Heart left ventricle (tissue), 16 donors: ENCODE measurements around the gene LMLN. TPM values are rescaled to one million over a fixed set of nuclear protein-coding genes. Genes with fewer than 3 reads are reported as not detected.
A peak's percentile ranks its signal among the peaks of the same experiment; 100 is the strongest.
"Not testable (repeated sequence)": the region's sequence is repeated elsewhere in the genome, so short reads cannot be mapped to it uniquely, and the experiment has no call there.

ENCODE experiments used
- ATAC-seq, 4 donors: fragments of 200-7000 bp; cut with Tn5 transposase; one replicate each; pipeline ENCODE4 v1.9.1; 2020 to 2022; ENCODE audit warnings: moderate library complexity in 4 of 4, mild to moderate bottlenecking in 3 of 4, moderate number of reproducible peaks in 1 of 4
- DNase-seq, 5 donors: peaks; one replicate each; pipeline ENCODE4 v3.0.0-alpha.2; 2020
- H3K27ac ChIP-seq, 12 donors: fragments of 200-600 bp; sonication (generic) in 4 of 12; one replicate each; pipeline versions ENCODE4 v1.5.0 to v1.8.0; 2016 to 2022; ENCODE audit warnings: mild to moderate bottlenecking in 2 of 12
- H3K27me3 ChIP-seq, 9 donors: fragments of 200-600 bp; sonication (generic) in 2 of 9; one replicate each; pipeline versions ENCODE4 v1.5.1 to v1.8.0; 2016 to 2022; ENCODE audit warnings: mild to moderate bottlenecking in 3 of 9
- H3K36me3 ChIP-seq, 9 donors: fragments of 200-600 bp; sonication (generic) in 2 of 9; one replicate each; pipeline versions ENCODE4 v1.5.0 to v1.8.0; 2018 to 2022; ENCODE audit warnings: mild to moderate bottlenecking in 2 of 9
- H3K4me1 ChIP-seq, 12 donors: fragments of 200-600 bp; sonication (generic) in 4 of 12; one replicate each; pipeline versions ENCODE4 v1.5.0 to v1.8.0; 2016 to 2022; ENCODE audit warnings: mild to moderate bottlenecking in 3 of 12
- H3K4me3 ChIP-seq, 12 donors: fragments of 200-600 bp; sonication (generic) in 4 of 12; one replicate each; pipeline versions ENCODE4 v1.5.0 to v1.8.0; 2017 to 2022; ENCODE audit warnings: mild to moderate bottlenecking in 9 of 12, moderate library complexity in 4 of 12
- H3K9me3 ChIP-seq, 12 donors: fragments of 200-600 bp; sonication (generic) in 4 of 12; one replicate each; pipeline versions ENCODE4 v1.5.0 to v1.8.0; 2016 to 2022; ENCODE audit warnings: mild to moderate bottlenecking in 1 of 12
- POLR2A ChIP-seq, 2 donors: fragments of 450-650 bp; IDR thresholded peaks; one replicate each; pipeline ENCODE4 v1.6.1; 2017; ENCODE audit warnings: antibody characterized with exemption in 2 of 2, mild to moderate bottlenecking in 2 of 2, moderate library complexity in 2 of 2
- WGBS, 4 donors: extraction: QIAGEN DNeasy Blood & Tissue Kit in 2 of 4; methylation state at CpG; one replicate each; pipeline versions ENCODE4 v1.1.5 to v1.1.7; 2013 to 2018; 5-methylcytosine and 5-hydroxymethylcytosine counted together
- intact Hi-C, 10 donors: fragments of 100-400 bp; cut with DNase I; formaldehyde crosslinking; loops; one replicate each; pipeline versions ENCODE4 v1.11.1 to v1.14.2; 2022
- polyA plus RNA-seq, 2 donors: library from polyadenylated mRNA; stranded (reverse); fragments of 200-250 nt; gene quantifications; one replicate each; pipeline ENCODE4 v1.2.3, GENCODE V29; 2013
- total RNA-seq, 9 donors: library from RNA; depleted of rRNA in 2 of 9; stranded (reverse); fragments of >200 nt in 2 of 9; fragmentation: NEBNext Ultra II Directional in 3 of 9; extraction: Animal tissue kit (Norgen Biotek cat#: 25700) in 3 of 9; gene quantifications; one replicate each; pipeline versions ENCODE4 v1.1.0 to v1.2.4, GENCODE V29; 2016 to 2023
- TF ChIP-seq, protein P1 (sequence below), 12 donors: fragments of 200-600 bp; sonication (generic) in 4 of 12; IDR thresholded peaks; one replicate each; pipeline versions ENCODE4 v1.5.0 to v1.8.0; 2018 to 2022; ENCODE audit warnings: antibody characterized with exemption in 12 of 12, mild to moderate bottlenecking in 5 of 12
- donor health status: ischemic (EF 13 %, LVEDD 7.1; RV severe dilation, severe dysfunction).
- donor health status: healthy with polysubstance abuse.
- donor health status: DM: no; HTN: yes; CAD: no.
- donor health status: DM: no; HTN: no; CAD: no.
- donor health status: ischemic (EF 25% LVEDD 6.9; RV normal size, moderate dysfunction).
- donor health status: ischemic (EF 25% LVEDD 5.7; RV mildly dilated, moderate dysfunction).
- donor health status: healthy.
- donor health status: DM: yes; HTN: yes; CAD: no.
- donor health status: ischemic (EF 35%, LVEDD 5.7; RV mildly dilated, moderate dysfunction).
- donor health status: nonischemic (EF 11% LVEDD 7.7; RV severe dilation, severe dysfunction).
- donor health status: DM: yes; HTN: yes; CAD: no.
- donor health status: PGD.
- donor health status: ischemic (EF 29% LVEDD 5.4; RV normal size, mild dysfunction).
- donor health status: nonischemic (EF 23%, LVEDD 6.1; RV moderate dilation, normal function).

Gene LMLN
- total and polyA plus RNA-seq, 11 donors = 2.5 to 17.1 (median 8.8) TPM

DNA sequence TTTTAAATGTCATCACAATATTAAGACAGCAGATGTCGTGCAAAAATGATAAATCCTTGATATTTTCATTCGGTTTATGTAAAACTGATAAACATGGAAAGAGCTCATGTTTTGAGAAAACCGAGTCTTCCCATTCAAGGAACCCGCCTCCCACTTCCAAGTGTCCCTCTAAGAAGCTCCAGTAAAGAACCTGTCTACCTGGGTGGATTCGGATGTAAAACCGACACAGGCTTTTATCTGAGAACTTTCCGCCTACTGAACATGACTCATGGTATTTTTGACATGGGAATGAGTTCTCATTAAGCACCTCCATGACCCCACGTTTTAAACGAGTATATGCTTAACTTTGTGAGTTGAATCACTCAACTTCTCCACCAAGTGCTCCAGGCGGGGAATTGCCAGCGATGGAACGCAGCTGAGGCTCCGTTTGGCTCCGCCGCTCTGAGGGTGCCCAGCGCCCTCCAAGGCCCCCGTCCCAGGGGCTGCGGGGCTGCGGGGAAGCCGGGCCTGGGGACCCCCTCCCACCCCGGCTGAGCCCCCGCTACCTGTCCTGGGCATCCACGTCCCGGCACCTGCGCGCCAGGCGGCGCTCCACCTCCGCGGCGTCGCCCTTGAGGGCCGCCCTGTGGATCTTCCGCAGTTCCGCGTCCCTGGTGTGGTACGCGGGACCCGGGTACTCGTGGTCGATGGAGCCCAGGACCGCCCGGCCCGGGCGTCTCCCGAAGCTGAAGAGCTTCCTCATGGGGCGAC, 119.9 kb downstream of the LMLN start:
- DNase-seq = peak in 1 of 5 donors; percentile 35
- TF ChIP-seq, protein P1, sequence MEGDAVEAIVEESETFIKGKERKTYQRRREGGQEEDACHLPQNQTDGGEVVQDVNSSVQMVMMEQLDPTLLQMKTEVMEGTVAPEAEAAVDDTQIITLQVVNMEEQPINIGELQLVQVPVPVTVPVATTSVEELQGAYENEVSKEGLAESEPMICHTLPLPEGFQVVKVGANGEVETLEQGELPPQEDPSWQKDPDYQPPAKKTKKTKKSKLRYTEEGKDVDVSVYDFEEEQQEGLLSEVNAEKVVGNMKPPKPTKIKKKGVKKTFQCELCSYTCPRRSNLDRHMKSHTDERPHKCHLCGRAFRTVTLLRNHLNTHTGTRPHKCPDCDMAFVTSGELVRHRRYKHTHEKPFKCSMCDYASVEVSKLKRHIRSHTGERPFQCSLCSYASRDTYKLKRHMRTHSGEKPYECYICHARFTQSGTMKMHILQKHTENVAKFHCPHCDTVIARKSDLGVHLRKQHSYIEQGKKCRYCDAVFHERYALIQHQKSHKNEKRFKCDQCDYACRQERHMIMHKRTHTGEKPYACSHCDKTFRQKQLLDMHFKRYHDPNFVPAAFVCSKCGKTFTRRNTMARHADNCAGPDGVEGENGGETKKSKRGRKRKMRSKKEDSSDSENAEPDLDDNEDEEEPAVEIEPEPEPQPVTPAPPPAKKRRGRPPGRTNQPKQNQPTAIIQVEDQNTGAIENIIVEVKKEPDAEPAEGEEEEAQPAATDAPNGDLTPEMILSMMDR (IDR thresholded peaks at IDR 0.05) = no peak
- no peak for TF ChIP-seq POLR2A (IDR thresholded peaks at IDR 0.05)
- WGBS, 4 donors = 8 to 26% (median 13%) methylated on average over 17 to 47 of the region's 47 CpGs
- Histone ChIP-seq H3K27me3 (peaks cover 27 to 91% (median 63%) of the 10 kb centered on the region in 9 donors), H3K9me3 (peaks cover 0 to 7% (median 0%) of the 10 kb centered on the region in 12 donors), H3K36me3 (no peaks in the 10 kb centered on the region), H3K4me1 (peaks cover 3 to 18% (median 12%) of the 10 kb centered on the region in 12 donors), H3K4me3 (peak overlapping the region; percentile 16 to 61 (median 49)), H3K27ac (no peak overlapping the region)
- peak in 3 of 4 donors; percentile 32 to 61 (median 41) for ATAC-seq
- intact Hi-C loops = no loop called here

- ATAC-seq (peak in 3 of 4 donors; percentile 84 to 99 (median 98)), DNase-seq (peak; percentile 62 to 89 (median 68))
- WGBS, 4 donors = 0 to 7% (median 2%) methylated on average over 4 to 86 of the region's 86 CpGs
- TF ChIP-seq, protein P1 (IDR thresholded peaks at IDR 0.05) = peak; percentile 44 to 87 (median 70)
- TF ChIP-seq POLR2A (IDR thresholded peaks at IDR 0.05) = peak in 1 of 2 donors; percentile 5
- Histone ChIP-seq H3K27ac (no peak overlapping the region), H3K4me3 (peak overlapping the region; percentile 16 to 61 (median 49)), H3K9me3 (peaks cover 0 to 7% (median 0%) of the 10 kb centered on the region in 12 donors), H3K27me3 (peaks cover 27 to 91% (median 68%) of the 10 kb centered on the region in 9 donors), H3K4me1 (peaks cover 3 to 18% (median 12%) of the 10 kb centered on the region in 12 donors), H3K36me3 (no peaks in the 10 kb centered on the region)
- intact Hi-C loops = no loop called here
These were observed 120.7 kb downstream of the LMLN start for GRCh38 chr3:198080521-198081384.

- peaks cover 3 to 18% (median 12%) of the 10 kb centered on the region in 12 donors for H3K4me1 ChIP-seq
- TF ChIP-seq, protein P1 (IDR thresholded peaks at IDR 0.05) = no peak
- TF ChIP-seq POLR2A (IDR thresholded peaks at IDR 0.05) = no peak
- ATAC-seq (no peak), DNase-seq (peak in 2 of 5 donors; percentile 15 to 51)
- peaks cover 27 to 93% (median 67%) of the 10 kb centered on the region in 9 donors for H3K27me3 ChIP-seq
- H3K9me3 ChIP-seq = peaks cover 0 to 7% (median 0%) of the 10 kb centered on the region in 12 donors
- 13 to 20% (median 15%) methylated on average over 15 to 33 of the region's 33 CpGs for WGBS, 4 donors
- H3K36me3 ChIP-seq = no peaks in the 10 kb centered on the region
- H3K27ac ChIP-seq = no peak overlapping the region
- H3K4me3 ChIP-seq = peak overlapping the region in 3 of 12 donors; percentile 16 to 61 (median 39)
- intact Hi-C loops = no loop called here
These were observed 121.4 kb downstream of the LMLN start for GRCh38 chr3:198081421-198081844.

DNA sequence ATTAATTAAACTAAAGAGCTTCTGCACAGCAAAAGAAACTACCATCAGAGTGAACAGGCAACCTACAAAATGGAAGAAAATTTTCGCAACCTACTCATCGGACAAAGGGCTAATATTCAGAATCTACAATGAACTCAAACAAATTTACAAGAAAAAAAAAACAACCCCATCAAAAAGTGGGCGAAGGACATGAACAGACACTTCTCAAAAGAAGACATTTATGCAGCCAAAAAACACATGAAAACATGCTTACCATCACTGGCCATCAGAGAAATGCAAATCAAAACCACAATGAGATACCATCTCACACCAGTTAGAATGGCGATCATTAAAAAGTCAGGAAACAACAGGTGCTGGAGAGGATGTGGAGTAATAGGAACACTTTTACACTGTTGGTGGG, 122.2 kb downstream of the LMLN start:
- WGBS, 4 donors = 91 to 94% (median 93%) methylated on average over 3 to 4 of the region's 4 CpGs
- H3K9me3 ChIP-seq, H3K4me3 ChIP-seq, DNase-seq, H3K36me3 ChIP-seq, intact Hi-C loops, ATAC-seq, H3K27ac ChIP-seq: not testable (repeated sequence)
- Histone ChIP-seq H3K4me1 (peaks cover 3 to 18% (median 12%) of the 10 kb centered on the region in 12 donors), H3K27me3 (peaks cover 27 to 92% (median 64%) of the 10 kb centered on the region in 9 donors)
